OCI-LY1 (cell line): ENCODE data around the gene ZNF554.

Experiments used
- H2AFZ ChIP-seq: fragments of 200-600 bp; sonication (generic), shearing (Covaris generic); 2 replicates; pipeline ENCODE4 v1.6.0; 2014; ENCODE audit warnings: antibody characterized with exemption, mild to moderate bottlenecking, low read length
- H3F3A ChIP-seq: fragments of 200-600 bp; sonication (generic), shearing (Covaris generic); 2 replicates; pipeline ENCODE4 v1.6.0; 2014; ENCODE audit warnings: mild to moderate bottlenecking, antibody characterized with exemption, low read length, moderate library complexity; ENCODE audit not compliant: insufficient read depth
- H3K27ac ChIP-seq: fragments of 200-600 bp; sonication (generic); 2 replicates; pipeline ENCODE4 v1.5.1; 2014; ENCODE audit warnings: low read length, mixed run types, mild to moderate bottlenecking, low read depth; ENCODE audit not compliant: poor library complexity, severe bottlenecking
- H3K27me3 ChIP-seq: fragments of 200-600 bp; sonication (generic); 2 replicates; pipeline ENCODE4 v1.6.0; 2014; ENCODE audit warnings: antibody characterized with exemption, mild to moderate bottlenecking, low read length, moderate library complexity; ENCODE audit not compliant: insufficient read depth
- H3K36me3 ChIP-seq: fragments of 200-600 bp; sonication (generic); 2 replicates; pipeline ENCODE4 v1.6.1; 2014; ENCODE audit warnings: mild to moderate bottlenecking, antibody characterized with exemption, low read length, moderate library complexity, mixed read lengths; ENCODE audit not compliant: insufficient read depth
- H3K4me1 ChIP-seq: fragments of 200-600 bp; sonication (generic); 2 replicates; pipeline ENCODE4 v1.5.1; 2014; ENCODE audit warnings: mild to moderate bottlenecking, low read length, moderate library complexity; ENCODE audit not compliant: insufficient read depth, severe bottlenecking
- H3K4me2 ChIP-seq: fragments of 200-600 bp; sonication (generic), shearing (Covaris generic); 2 replicates; pipeline ENCODE4 v1.6.1; 2014; ENCODE audit warnings: low read length
- H3K4me3 ChIP-seq: fragments of 200-600 bp; sonication (generic); 2 replicates; pipeline ENCODE4 v1.5.1; 2014; ENCODE audit warnings: low read length, low read depth, mild to moderate bottlenecking, mixed read lengths; ENCODE audit not compliant: poor library complexity, severe bottlenecking
- H3K79me2 ChIP-seq: fragments of 200-600 bp; shearing (Covaris generic); 2 replicates; pipeline ENCODE4 v1.6.1; 2016; ENCODE audit warnings: mixed run types, low read length, mixed read lengths; ENCODE audit not compliant: insufficient read depth
- H3K9ac ChIP-seq: fragments of 200-600 bp; sonication (generic), shearing (Covaris generic); 2 replicates; pipeline ENCODE4 v1.6.1; 2014; ENCODE audit warnings: mild to moderate bottlenecking, low read length, mixed read lengths
- H3K9me2 ChIP-seq: fragments of 200-600 bp; sonication (generic), shearing (Covaris generic); 2 replicates; pipeline ENCODE4 v1.6.1; 2014; ENCODE audit warnings: low read depth, mild to moderate bottlenecking, low read length, mixed read lengths
- H3K9me3 ChIP-seq: fragments of 200-600 bp; shearing (Covaris generic); 2 replicates; pipeline ENCODE4 v1.6.1; 2014; ENCODE audit warnings: low read length, mixed read lengths
- H4K20me1 ChIP-seq: fragments of 200-600 bp; sonication (generic), shearing (Covaris generic); 2 replicates; pipeline ENCODE4 v1.6.0; 2016; ENCODE audit warnings: mild to moderate bottlenecking, low read length; ENCODE audit not compliant: insufficient read depth
- EZH2 ChIP-seq: fragments of 200-600 bp; sonication (generic), shearing (Covaris generic); IDR thresholded peaks from 2 replicates; pipeline ENCODE4 v1.8.0; 2017; ENCODE audit warnings: borderline replicate concordance, mixed run types, mild to moderate bottlenecking, antibody characterized with exemption, low read length, moderate library complexity, mixed read lengths
- TF ChIP-seq, protein P1 (sequence below): fragments of 200-600 bp; sonication (generic), shearing (Covaris generic); IDR thresholded peaks from 2 replicates; pipeline ENCODE4 v1.5.1; 2017; ENCODE audit warnings: mild to moderate bottlenecking, antibody characterized with exemption, low read length, moderate library complexity, mixed read lengths

Gene ZNF554

DNA sequence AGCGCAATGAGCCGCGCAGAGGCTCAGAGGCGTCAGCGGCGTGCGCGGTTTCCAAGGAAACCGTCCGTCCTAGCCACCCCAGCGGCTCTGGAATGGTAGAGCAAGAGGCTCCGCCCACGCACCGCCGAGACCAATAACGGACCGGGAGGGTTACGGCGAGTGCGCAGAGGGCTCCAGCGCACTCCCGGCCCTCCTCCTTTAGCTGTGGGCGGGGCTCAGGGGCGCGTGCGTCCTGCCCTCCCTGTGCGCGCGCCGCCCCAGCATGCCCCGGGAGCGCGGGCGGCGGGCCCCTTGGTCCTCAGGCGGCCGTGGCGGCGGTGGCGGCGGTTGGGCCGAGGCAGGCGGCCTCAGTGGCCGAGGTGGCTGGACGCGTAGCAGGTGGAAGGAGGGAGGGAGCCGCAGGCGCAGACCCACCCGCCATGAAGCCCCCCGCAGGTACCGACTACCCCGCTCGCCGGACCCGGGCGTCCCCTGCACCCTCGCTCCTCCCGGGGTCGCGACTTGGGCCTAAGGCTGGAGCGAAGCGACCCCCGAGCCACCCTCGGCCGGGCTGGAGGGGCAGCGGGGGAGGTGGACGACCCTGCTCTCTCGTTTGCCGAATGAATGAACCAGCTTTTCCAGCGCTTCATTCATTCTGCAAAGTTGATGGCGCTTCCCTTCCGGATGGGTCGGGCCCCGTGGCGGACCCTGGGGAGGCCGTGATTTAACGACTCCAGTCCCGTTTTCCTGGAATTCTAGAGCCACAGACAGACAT is 34.2 kb upstream of the ZNF554 start, which contains the start of gene THOP1:
Gene THOP1 (plus strand): TSS at position 260 of the 754 bp plus-strand sequence. CDS start 160 bp downstream, at position 420.
- peaks cover 49% of the 10 kb centered on the region for H3K79me2 ChIP-seq
- H3K9me3 ChIP-seq, result no peaks in the 10 kb centered on the region
- peak within 1 kb of the TSS; percentile 76 for H3K27ac ChIP-seq
- peak within 1 kb of the TSS; percentile 90 for H3K4me2 ChIP-seq
- H3K9me2 ChIP-seq, result no peaks in the 10 kb centered on the region
- peak within 1 kb of the TSS; percentile 99 for H3K9ac ChIP-seq
- H3K4me3 ChIP-seq, result peak within 1 kb of the TSS; percentile 100
- peaks cover 62% of the 10 kb centered on the region for H3K4me1 ChIP-seq
- peaks cover 27% of the 10 kb centered on the region for H3K36me3 ChIP-seq
- H3K27me3 ChIP-seq, result no peaks in the 10 kb centered on the region
- TF ChIP-seq, protein P1, sequence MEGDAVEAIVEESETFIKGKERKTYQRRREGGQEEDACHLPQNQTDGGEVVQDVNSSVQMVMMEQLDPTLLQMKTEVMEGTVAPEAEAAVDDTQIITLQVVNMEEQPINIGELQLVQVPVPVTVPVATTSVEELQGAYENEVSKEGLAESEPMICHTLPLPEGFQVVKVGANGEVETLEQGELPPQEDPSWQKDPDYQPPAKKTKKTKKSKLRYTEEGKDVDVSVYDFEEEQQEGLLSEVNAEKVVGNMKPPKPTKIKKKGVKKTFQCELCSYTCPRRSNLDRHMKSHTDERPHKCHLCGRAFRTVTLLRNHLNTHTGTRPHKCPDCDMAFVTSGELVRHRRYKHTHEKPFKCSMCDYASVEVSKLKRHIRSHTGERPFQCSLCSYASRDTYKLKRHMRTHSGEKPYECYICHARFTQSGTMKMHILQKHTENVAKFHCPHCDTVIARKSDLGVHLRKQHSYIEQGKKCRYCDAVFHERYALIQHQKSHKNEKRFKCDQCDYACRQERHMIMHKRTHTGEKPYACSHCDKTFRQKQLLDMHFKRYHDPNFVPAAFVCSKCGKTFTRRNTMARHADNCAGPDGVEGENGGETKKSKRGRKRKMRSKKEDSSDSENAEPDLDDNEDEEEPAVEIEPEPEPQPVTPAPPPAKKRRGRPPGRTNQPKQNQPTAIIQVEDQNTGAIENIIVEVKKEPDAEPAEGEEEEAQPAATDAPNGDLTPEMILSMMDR, result no peak
- no peak for TF ChIP-seq EZH2
- H4K20me1 ChIP-seq, result no peaks in the 10 kb centered on the region
- H2AFZ ChIP-seq, result no peak within 1 kb of the TSS
- H3F3A ChIP-seq, result no peaks in the 10 kb centered on the region

DNA sequence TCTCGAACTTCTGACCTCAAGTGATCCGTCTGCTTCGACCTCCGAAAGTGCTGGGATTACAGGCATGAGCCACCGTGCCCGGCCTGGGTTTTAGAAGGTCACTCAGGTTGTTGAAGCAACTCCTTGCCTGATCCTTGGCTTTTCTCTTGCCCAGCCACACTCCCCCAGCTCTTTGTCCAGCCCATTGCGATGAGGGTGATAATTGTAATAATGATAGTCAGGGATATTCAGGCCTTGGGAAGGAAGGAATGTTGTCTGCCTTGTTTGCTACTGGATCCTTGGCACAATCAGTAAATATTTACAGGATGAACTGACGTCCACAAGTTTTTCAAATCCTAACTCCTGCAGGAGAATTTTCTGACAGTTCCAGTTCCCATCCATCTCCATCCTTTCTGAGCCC is 32.6 kb upstream of the ZNF554 start:
- peaks cover 32% of the 10 kb centered on the region for H3K79me2 ChIP-seq
- H3K9ac ChIP-seq, result peak overlapping the region; percentile 11; the same call in 1 of the 2 replicates
- no peaks in the 10 kb centered on the region for H3F3A ChIP-seq
- H3K36me3 ChIP-seq, result peaks cover 43% of the 10 kb centered on the region
- peak overlapping the region; percentile 90 for H3K4me2 ChIP-seq
- no peaks in the 10 kb centered on the region for H3K9me3 ChIP-seq
- H3K4me1 ChIP-seq, result peaks cover 45% of the 10 kb centered on the region
- no peaks in the 10 kb centered on the region for H4K20me1 ChIP-seq
- no peaks in the 10 kb centered on the region for H3K9me2 ChIP-seq
- H3K27me3 ChIP-seq, result no peaks in the 10 kb centered on the region
- no peak overlapping the region for H3K27ac ChIP-seq
- peak overlapping the region; percentile 100 for H3K4me3 ChIP-seq
- TF ChIP-seq, protein P1, result no peak
- TF ChIP-seq EZH2, result no peak
- H2AFZ ChIP-seq, result no peak overlapping the region

DNA sequence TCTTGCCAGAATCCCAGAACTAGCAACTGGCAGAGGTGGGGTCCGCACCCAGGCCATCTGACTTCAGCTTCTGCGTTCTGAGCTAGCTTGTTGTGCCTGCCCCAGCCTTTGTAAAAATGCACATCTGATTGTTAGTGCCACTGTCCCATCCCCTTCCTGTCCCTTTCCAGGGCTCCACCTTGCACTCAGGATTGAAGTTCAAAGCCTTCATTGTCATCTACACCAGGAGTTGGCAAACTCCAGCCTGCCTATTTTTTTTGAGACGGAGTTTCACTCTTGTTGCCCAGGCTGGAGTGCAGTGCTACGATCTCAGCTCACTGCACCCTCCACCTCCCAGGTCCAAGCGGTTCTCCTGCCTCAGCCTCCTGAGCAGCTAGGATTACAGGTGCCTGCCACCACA is 31.4 kb upstream of the ZNF554 start:
- peaks cover 43% of the 10 kb centered on the region for H3K4me1 ChIP-seq
- no peaks in the 10 kb centered on the region for H3K27me3 ChIP-seq
- no peak overlapping the region for H3K4me2 ChIP-seq
- H3K79me2 ChIP-seq, result peaks cover 23% of the 10 kb centered on the region
- H3K4me3 ChIP-seq, result no peak overlapping the region
- H3K9me2 ChIP-seq, result no peaks in the 10 kb centered on the region
- no peaks in the 10 kb centered on the region for H4K20me1 ChIP-seq
- TF ChIP-seq EZH2, result no peak
- TF ChIP-seq, protein P1, result no peak
- H3K36me3 ChIP-seq, result peaks cover 51% of the 10 kb centered on the region
- no peaks in the 10 kb centered on the region for H3K9me3 ChIP-seq
- no peaks in the 10 kb centered on the region for H3F3A ChIP-seq
- no peak overlapping the region for H2AFZ ChIP-seq
- no peak overlapping the region; the same call in 1 of the 2 replicates for H3K9ac ChIP-seq
- no peak overlapping the region for H3K27ac ChIP-seq
